ENCODE data around the gene PTPA.

Gene PTPA

GRCh38 chr9:129110740-129111527 is at the start of gene PTPA, which contains the start of gene CRAT:
Gene PTPA, plus strand, starts transcription at chr9:129111415. Its CDS starts 186 bp downstream, at chr9:129111601.
Gene CRAT, minus strand, starts transcription at chr9:129110793. Its CDS starts 284 bp downstream, at chr9:129110509.
- H3K9ac ChIP-seq (ENCODE audit: insufficient read length, low read depth) = peak within 1 kb of the TSS; percentile 98
- H3K4me3 ChIP-seq (ENCODE audit: insufficient read length, low read depth) = peak within 1 kb of the TSS; percentile 80

GRCh38 chr9:129063061-129063460 is 48.2 kb upstream of the PTPA start:
- no peak for DNase-seq (ENCODE audit: low read depth, low spot score)
- Histone ChIP-seq H3K4me3 (ENCODE audit: insufficient read length, low read depth) (no peak overlapping the region), H3K9me3 (ENCODE audit: insufficient read depth, low read length) (no peaks in the 10 kb centered on the region), H3K9ac (ENCODE audit: insufficient read length, low read depth) (no peak overlapping the region), H3K4me1 (ENCODE audit: insufficient read depth, insufficient read length) (no peaks in the 10 kb centered on the region), H3K27me3 (ENCODE audit: insufficient read depth, insufficient read length) (no peaks in the 10 kb centered on the region), H3K36me3 (ENCODE audit: insufficient read depth, insufficient read length, low read length) (peaks cover 70% of the 10 kb centered on the region)
- no peak for TF ChIP-seq SUZ12 (IDR thresholded peaks at IDR 0.05; ENCODE audit: extremely low read depth, insufficient read depth, insufficient read length)

More at GRCh38 chr9:129110740-129111527, at the start of gene PTPA, which contains the start of gene CRAT:
- peaks cover 23% of the 10 kb centered on the region for H3K27me3 ChIP-seq (ENCODE audit: insufficient read depth, insufficient read length)
- H3K36me3 ChIP-seq (ENCODE audit: insufficient read depth, insufficient read length, low read length) = peaks cover 6% of the 10 kb centered on the region
- TF ChIP-seq YY1 (IDR thresholded peaks at IDR 0.05; ENCODE audit: insufficient read depth, insufficient read length) (peak; percentile 89), ZNF274 (IDR thresholded peaks at IDR 0.05; ENCODE audit: low read depth, low read length) (no peak)
- H3K4me1 ChIP-seq (ENCODE audit: insufficient read depth, insufficient read length) = peaks cover 6% of the 10 kb centered on the region
- peak; percentile 93 for DNase-seq (ENCODE audit: low read depth, low spot score)
- no peaks in the 10 kb centered on the region for H3K9me3 ChIP-seq (ENCODE audit: insufficient read depth, low read length)

- Histone ChIP-seq H3K4me3 (ENCODE audit: insufficient read length, low read depth) (no peak overlapping the region), H3K4me1 (ENCODE audit: insufficient read depth, insufficient read length) (peaks cover 5% of the 10 kb centered on the region), H3K9ac (ENCODE audit: insufficient read length, low read depth) (no peak overlapping the region), H3K27me3 (ENCODE audit: insufficient read depth, insufficient read length) (no peaks in the 10 kb centered on the region), H3K9me3 (ENCODE audit: insufficient read depth, low read length) (no peaks in the 10 kb centered on the region), H3K36me3 (ENCODE audit: insufficient read depth, insufficient read length, low read length) (peaks cover 74% of the 10 kb centered on the region)
- DNase-seq (ENCODE audit: low read depth, low spot score) = no peak
- TF ChIP-seq ZNF274 (IDR thresholded peaks at IDR 0.05; ENCODE audit: low read depth, low read length) (no peak), YY1 (IDR thresholded peaks at IDR 0.05; ENCODE audit: insufficient read depth, insufficient read length) (no peak), SUZ12 (IDR thresholded peaks at IDR 0.05; ENCODE audit: extremely low read depth, insufficient read depth, insufficient read length) (no peak)
These were observed 46.7 kb upstream of the PTPA start for GRCh38 chr9:129064499-129064908.

- Histone ChIP-seq H3K36me3 (ENCODE audit: insufficient read depth, insufficient read length, low read length) (peaks cover 58% of the 10 kb centered on the region), H3K4me3 (ENCODE audit: insufficient read length, low read depth) (no peak overlapping the region), H3K4me1 (ENCODE audit: insufficient read depth, insufficient read length) (peaks cover 29% of the 10 kb centered on the region), H3K9me3 (ENCODE audit: insufficient read depth, low read length) (no peaks in the 10 kb centered on the region), H3K9ac (ENCODE audit: insufficient read length, low read depth) (no peak overlapping the region), H3K27me3 (ENCODE audit: insufficient read depth, insufficient read length) (no peaks in the 10 kb centered on the region)
- TF ChIP-seq SUZ12 (IDR thresholded peaks at IDR 0.05; ENCODE audit: extremely low read depth, insufficient read depth, insufficient read length) (no peak), ZNF274 (IDR thresholded peaks at IDR 0.05; ENCODE audit: low read depth, low read length) (no peak), YY1 (IDR thresholded peaks at IDR 0.05; ENCODE audit: insufficient read depth, insufficient read length) (no peak)
- DNase-seq (ENCODE audit: low read depth, low spot score) = no peak
These were observed 43.1 kb upstream of the PTPA start for GRCh38 chr9:129068110-129068509.

GRCh38 chr9:129068990-129069861 is 42.0 kb upstream of the PTPA start:
- Histone ChIP-seq H3K4me1 (ENCODE audit: insufficient read depth, insufficient read length) (peaks cover 29% of the 10 kb centered on the region), H3K9me3 (ENCODE audit: insufficient read depth, low read length) (no peaks in the 10 kb centered on the region), H3K9ac (ENCODE audit: insufficient read length, low read depth) (peak overlapping the region; percentile 28), H3K36me3 (ENCODE audit: insufficient read depth, insufficient read length, low read length) (peaks cover 51% of the 10 kb centered on the region), H3K4me3 (ENCODE audit: insufficient read length, low read depth) (no peak overlapping the region), H3K27me3 (ENCODE audit: insufficient read depth, insufficient read length) (no peaks in the 10 kb centered on the region)
- TF ChIP-seq ZNF274 (IDR thresholded peaks at IDR 0.05; ENCODE audit: low read depth, low read length) = no peak
- TF ChIP-seq YY1 (IDR thresholded peaks at IDR 0.05; ENCODE audit: insufficient read depth, insufficient read length) = no peak
- TF ChIP-seq SUZ12 (IDR thresholded peaks at IDR 0.05; ENCODE audit: extremely low read depth, insufficient read depth, insufficient read length) = no peak
- no peak for DNase-seq (ENCODE audit: low read depth, low spot score)

- H3K4me1 ChIP-seq (ENCODE audit: insufficient read depth, insufficient read length) = peaks cover 29% of the 10 kb centered on the region
- no peaks in the 10 kb centered on the region for H3K27me3 ChIP-seq (ENCODE audit: insufficient read depth, insufficient read length)
- H3K9me3 ChIP-seq (ENCODE audit: insufficient read depth, low read length) = no peaks in the 10 kb centered on the region
- no peak for TF ChIP-seq ZNF274 (IDR thresholded peaks at IDR 0.05; ENCODE audit: low read depth, low read length)
- TF ChIP-seq YY1 (IDR thresholded peaks at IDR 0.05; ENCODE audit: insufficient read depth, insufficient read length) = no peak
- TF ChIP-seq SUZ12 (IDR thresholded peaks at IDR 0.05; ENCODE audit: extremely low read depth, insufficient read depth, insufficient read length) = no peak
- peak overlapping the region; percentile 27 for H3K9ac ChIP-seq (ENCODE audit: insufficient read length, low read depth)
- H3K4me3 ChIP-seq (ENCODE audit: insufficient read length, low read depth) = no peak overlapping the region
- H3K36me3 ChIP-seq (ENCODE audit: insufficient read depth, insufficient read length, low read length) = peaks cover 44% of the 10 kb centered on the region
- DNase-seq (ENCODE audit: low read depth, low spot score) = no peak
These were observed 41.2 kb upstream of the PTPA start for GRCh38 chr9:129069862-129070641.
